K562 treated with DMSO at 1 percent for 48 hours (cell line): Measurements from ENCODE around the gene GBP4. TPM values are rescaled to one million over a fixed set of nuclear protein-coding genes. Genes with fewer than 3 reads are reported as not detected.

Source experiments
- total RNA-seq: library from RNA; unstranded; fragments of 300-600 nt; gene quantifications from 2 replicates; pipeline ENCODE4 v1.2.3, GENCODE V29; 2022; ENCODE audit warnings: low replicate concordance; ENCODE audit errors: extremely low read depth

The GBP4 gene, protein sequence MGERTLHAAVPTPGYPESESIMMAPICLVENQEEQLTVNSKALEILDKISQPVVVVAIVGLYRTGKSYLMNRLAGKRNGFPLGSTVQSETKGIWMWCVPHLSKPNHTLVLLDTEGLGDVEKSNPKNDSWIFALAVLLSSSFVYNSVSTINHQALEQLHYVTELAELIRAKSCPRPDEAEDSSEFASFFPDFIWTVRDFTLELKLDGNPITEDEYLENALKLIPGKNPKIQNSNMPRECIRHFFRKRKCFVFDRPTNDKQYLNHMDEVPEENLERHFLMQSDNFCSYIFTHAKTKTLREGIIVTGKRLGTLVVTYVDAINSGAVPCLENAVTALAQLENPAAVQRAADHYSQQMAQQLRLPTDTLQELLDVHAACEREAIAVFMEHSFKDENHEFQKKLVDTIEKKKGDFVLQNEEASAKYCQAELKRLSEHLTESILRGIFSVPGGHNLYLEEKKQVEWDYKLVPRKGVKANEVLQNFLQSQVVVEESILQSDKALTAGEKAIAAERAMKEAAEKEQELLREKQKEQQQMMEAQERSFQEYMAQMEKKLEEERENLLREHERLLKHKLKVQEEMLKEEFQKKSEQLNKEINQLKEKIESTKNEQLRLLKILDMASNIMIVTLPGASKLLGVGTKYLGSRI
- total RNA-seq: not detected in 2 replicates

DNA sequence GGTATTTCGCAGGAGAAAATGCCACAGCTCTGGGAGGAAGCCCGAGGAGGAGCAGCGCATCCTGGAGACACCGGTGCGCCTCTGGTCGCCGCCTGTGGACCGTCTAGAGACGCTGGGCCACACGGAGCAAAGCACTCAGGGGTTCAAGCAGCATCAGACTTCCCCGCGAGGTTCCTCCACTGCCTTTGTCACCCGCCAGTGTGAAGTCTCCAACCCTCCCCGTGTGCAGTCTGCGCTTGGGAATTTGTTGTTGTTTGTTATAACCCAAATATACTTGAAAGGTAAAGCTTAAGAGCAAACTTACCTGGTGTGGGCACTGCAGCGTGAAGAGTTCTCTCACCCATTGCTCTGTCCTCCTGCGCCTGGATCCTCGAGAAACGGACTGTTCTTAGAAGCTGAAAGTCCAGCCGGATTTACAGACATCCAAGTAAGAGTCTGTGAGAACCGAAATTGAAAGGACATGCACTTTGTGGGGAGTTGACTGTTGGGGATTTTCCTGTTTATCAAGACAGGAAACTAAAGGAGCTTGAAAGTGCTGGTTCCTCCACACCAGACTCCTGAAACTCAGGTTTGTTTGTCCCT lies at the start of gene GBP4:
GBP4 (minus strand) TSS at position 452 of the 582 bp plus-strand sequence; CDS start at position 344, 108 bp downstream.

DNA sequence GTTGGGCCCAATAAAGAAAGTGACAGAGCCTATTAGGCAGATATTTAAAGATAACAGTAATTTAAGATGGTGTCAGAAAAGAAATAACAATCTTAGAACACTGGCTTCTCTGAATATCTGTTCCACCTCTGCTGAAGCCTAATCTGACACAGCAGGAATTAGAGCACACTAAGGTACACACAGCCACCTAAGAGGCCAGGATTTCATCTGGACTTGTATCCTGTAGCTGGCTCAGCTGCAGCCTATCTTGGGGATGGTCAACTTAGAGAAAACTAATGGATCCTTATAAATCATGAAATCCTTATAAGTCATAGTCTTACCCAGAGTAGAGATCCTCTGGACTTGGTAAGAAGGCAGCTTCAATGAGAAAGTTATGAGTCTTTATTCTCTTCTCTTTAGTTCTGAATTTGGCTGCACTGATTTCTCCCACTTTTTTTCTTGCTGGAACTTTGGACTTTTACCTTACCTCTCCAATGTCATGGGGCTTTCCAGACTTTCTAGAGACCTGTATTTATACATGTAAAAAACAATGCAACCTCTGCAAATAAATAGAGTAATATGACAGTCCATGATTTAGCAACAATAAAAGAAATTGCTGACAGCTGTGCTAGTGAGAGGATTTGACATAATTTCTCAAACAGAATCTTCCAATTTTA lies 23.0 kb downstream of the GBP4 start, which contains the start of gene GBP7:
GBP7 (minus strand) TSS at position 403 of the 656 bp plus-strand sequence. CDS start 4,068 bp downstream, outside the sequence.

Other genes with a start within 250 kb of the GBP4 start
- gene KYAT3, start 206.3 kb downstream of the GBP4 start, total RNA-seq: not detected in 2 replicates
- not detected in 2 replicates for gene RBMXL1, start 206.3 kb downstream of the GBP4 start, total RNA-seq
- gene GBP3, start 176.1 kb downstream of the GBP4 start, total RNA-seq: not detected in 2 replicates
- gene GBP1, start 133.7 kb downstream of the GBP4 start, total RNA-seq: not detected in 2 replicates
- not detected in 2 replicates for gene GBP2, start 72.8 kb downstream of the GBP4 start, total RNA-seq
- not detected in 2 replicates for gene GBP7, start 22.9 kb downstream of the GBP4 start, total RNA-seq
- gene GBP5, start 73.9 kb upstream of the GBP4 start, total RNA-seq: not detected in 2 replicates
- not detected in 2 replicates for gene GBP6, start 165.1 kb upstream of the GBP4 start, total RNA-seq